Measurements from ENCODE around the gene RDH14.

DNA sequence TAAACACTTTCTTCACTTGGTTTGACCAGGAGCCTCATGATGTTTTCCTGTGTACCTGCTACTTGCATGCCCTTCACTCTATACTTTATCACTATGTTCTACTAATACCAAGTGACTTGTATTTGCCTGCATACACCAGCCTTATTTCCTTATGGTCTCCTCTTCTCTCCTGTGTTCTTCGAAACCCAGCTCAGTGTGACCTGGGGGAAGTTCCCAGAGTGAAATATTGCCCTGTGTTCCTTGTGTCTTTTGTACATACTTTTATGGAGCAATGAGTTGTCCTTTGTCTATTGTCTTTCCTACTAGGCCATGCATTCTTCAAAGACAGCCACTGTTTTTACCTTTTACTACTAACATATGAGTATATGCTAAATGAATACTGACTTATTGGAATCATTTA is 28.3 kb upstream of the RDH14 start:
- TF ChIP-seq, protein P1, sequence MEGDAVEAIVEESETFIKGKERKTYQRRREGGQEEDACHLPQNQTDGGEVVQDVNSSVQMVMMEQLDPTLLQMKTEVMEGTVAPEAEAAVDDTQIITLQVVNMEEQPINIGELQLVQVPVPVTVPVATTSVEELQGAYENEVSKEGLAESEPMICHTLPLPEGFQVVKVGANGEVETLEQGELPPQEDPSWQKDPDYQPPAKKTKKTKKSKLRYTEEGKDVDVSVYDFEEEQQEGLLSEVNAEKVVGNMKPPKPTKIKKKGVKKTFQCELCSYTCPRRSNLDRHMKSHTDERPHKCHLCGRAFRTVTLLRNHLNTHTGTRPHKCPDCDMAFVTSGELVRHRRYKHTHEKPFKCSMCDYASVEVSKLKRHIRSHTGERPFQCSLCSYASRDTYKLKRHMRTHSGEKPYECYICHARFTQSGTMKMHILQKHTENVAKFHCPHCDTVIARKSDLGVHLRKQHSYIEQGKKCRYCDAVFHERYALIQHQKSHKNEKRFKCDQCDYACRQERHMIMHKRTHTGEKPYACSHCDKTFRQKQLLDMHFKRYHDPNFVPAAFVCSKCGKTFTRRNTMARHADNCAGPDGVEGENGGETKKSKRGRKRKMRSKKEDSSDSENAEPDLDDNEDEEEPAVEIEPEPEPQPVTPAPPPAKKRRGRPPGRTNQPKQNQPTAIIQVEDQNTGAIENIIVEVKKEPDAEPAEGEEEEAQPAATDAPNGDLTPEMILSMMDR (IDR thresholded peaks at IDR 0.05; ENCODE audit: low read depth, low read length) = no peak
- TF ChIP-seq POLR2A (IDR thresholded peaks at IDR 0.05; ENCODE audit: extremely low read depth, insufficient read length) (no peak), MYC (IDR thresholded peaks at IDR 0.05; ENCODE audit: low read depth, low read length) (no peak)
- TF ChIP-seq, protein P2, sequence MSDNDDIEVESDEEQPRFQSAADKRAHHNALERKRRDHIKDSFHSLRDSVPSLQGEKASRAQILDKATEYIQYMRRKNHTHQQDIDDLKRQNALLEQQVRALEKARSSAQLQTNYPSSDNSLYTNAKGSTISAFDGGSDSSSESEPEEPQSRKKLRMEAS (IDR thresholded peaks at IDR 0.05; ENCODE audit: low read depth, low read length) = no peak

Measured in NB4 (cell line).